Keratinocyte (primary cell): ENCODE results near the gene ZNF184. TPM values are rescaled to one million over a fixed set of nuclear protein-coding genes. Genes with fewer than 3 reads are reported as not detected.
A peak's percentile ranks its signal among the peaks of the same experiment; 100 is the strongest.

Experiments
- DNase-seq: peaks from one replicate; pipeline ENCODE4 v3.0.0-alpha.2; 2011; ENCODE audit warnings: low read depth, missing footprints, low spot score
- FAIRE-seq: peaks from 2 replicates; lab custom pipeline; 2011; peaks lifted over from hg19 to GRCh38; lab: Jason Lieb, UNC
- H2AFZ ChIP-seq: 2 replicates; pipeline ENCODE4 v1.6.0; 2012; ENCODE audit warnings: low read length, control low read depth, inconsistent platforms; ENCODE audit not compliant: control insufficient read depth
- H3K27ac ChIP-seq: 2 replicates; pipeline ENCODE4 v1.5.1; 2011; ENCODE audit warnings: low read length; ENCODE audit not compliant: control insufficient read depth, insufficient read depth
- H3K27me3 ChIP-seq: 3 replicates; pipeline ENCODE4 v1.6.0; 2011; ENCODE audit warnings: low read length; ENCODE audit not compliant: control insufficient read depth, insufficient read depth; ENCODE audit errors: extremely low read depth
- H3K36me3 ChIP-seq, 2 experiments: 2 replicates in 1 of 2; 3 replicates in 1 of 2; pipeline ENCODE4 v1.5.1; 2011; ENCODE audit warnings: low read length in 2 of 2, mild to moderate bottlenecking in 1 of 2; ENCODE audit not compliant: control insufficient read depth in 2 of 2, insufficient read depth in 2 of 2; ENCODE audit errors: extremely low read depth in 1 of 2
- H3K4me1 ChIP-seq: 3 replicates; pipeline ENCODE4 v1.5.1; 2011; ENCODE audit warnings: low read length; ENCODE audit not compliant: control insufficient read depth, insufficient read depth; ENCODE audit errors: extremely low read depth
- H3K4me2 ChIP-seq: 3 replicates; pipeline ENCODE4 v1.6.0; 2011; ENCODE audit warnings: low read depth, low read length; ENCODE audit not compliant: control insufficient read depth, insufficient read depth; ENCODE audit errors: extremely low read depth
- H3K4me3 ChIP-seq, 3 experiments: fragments of 200-600 bp in 1 of 3; sonication (generic) in 1 of 3; 2 replicates in 2 of 3; 3 replicates in 1 of 3; pipeline ENCODE4 v1.5.1; 2011 to 2016; ENCODE audit warnings: low read length in 3 of 3, mild to moderate bottlenecking in 3 of 3, control low read depth in 2 of 3, inconsistent platforms in 1 of 3, low read depth in 1 of 3, mixed read lengths in 1 of 3, mixed run types in 1 of 3, moderate library complexity in 1 of 3; ENCODE audit not compliant: control insufficient read depth in 2 of 3, insufficient read depth in 2 of 3; ENCODE audit errors: extremely low read depth in 1 of 3
- H3K79me2 ChIP-seq: 2 replicates; pipeline ENCODE4 v1.6.0; 2012; ENCODE audit warnings: low read length; ENCODE audit not compliant: control insufficient read depth, insufficient read depth
- H3K9ac ChIP-seq: 3 replicates; pipeline ENCODE4 v1.6.0; 2011; ENCODE audit warnings: low read length; ENCODE audit not compliant: control insufficient read depth, insufficient read depth; ENCODE audit errors: extremely low read depth
- H3K9me1 ChIP-seq: 3 replicates; pipeline ENCODE4 v1.6.0; 2011; ENCODE audit warnings: low read length; ENCODE audit not compliant: control insufficient read depth, insufficient read depth; ENCODE audit errors: extremely low read depth
- H3K9me3 ChIP-seq: 2 replicates; pipeline ENCODE4 v1.5.1; 2012; ENCODE audit warnings: low read depth, low read length; ENCODE audit not compliant: control insufficient read depth
- H4K20me1 ChIP-seq: 3 replicates; pipeline ENCODE4 v1.6.0; 2011; ENCODE audit warnings: low read length; ENCODE audit not compliant: control insufficient read depth, insufficient read depth; ENCODE audit errors: extremely low read depth
- CTCF ChIP-seq, 3 experiments: IDR thresholded peaks in 1 of 3; conservative IDR thresholded peaks in 1 of 3; optimal IDR thresholded peaks in 1 of 3; 2 replicates in 2 of 3; 3 replicates in 1 of 3; pipeline versions ENCODE3 to v1.5.1; 2011; ENCODE audit warnings: low read length in 3 of 3, mild to moderate bottlenecking in 3 of 3, moderate library complexity in 2 of 3, control low read depth in 1 of 3, inconsistent platforms in 1 of 3; ENCODE audit not compliant: insufficient read depth in 2 of 3; ENCODE audit errors: extremely low read depth in 1 of 3
- EZH2 ChIP-seq: IDR thresholded peaks from one replicate; pipeline ENCODE4 v1.6.1; 2012; ENCODE audit warnings: inconsistent platforms, mild to moderate bottlenecking, low read length, moderate library complexity
- dilution Hi-C: fragments of 300-500 bp; cut with MboI; formaldehyde crosslinking; loops from one replicate; pipeline ENCODE4 v1.7.0; 2020; ENCODE audit warnings: low sequenced_read_pairs; ENCODE audit not compliant: extremely low pct_ligation_motif_present
- polyA plus RNA-seq, 5 experiments: library from polyadenylated mRNA; depleted of rRNA in 3 of 5; stranded (reverse) in 3 of 5; stranded (forward) in 1 of 5; unstranded in 1 of 5; fragments of >200 nt; gene quantifications; 1 replicate in 1 of 5; 2 replicates in 3 of 5; 3 replicates in 1 of 5; pipeline versions ENCODE4 v1.2.1 to v1.2.3, GENCODE V29; 2011 to 2012; ENCODE audit warnings: missing spikeins in 2 of 5, low read depth in 1 of 5, low replicate concordance in 1 of 5

Gene ZNF184
- polyA plus RNA-seq, 1 donor (not counting 4 experiments of a cell fraction or from before 2014, with no cell fraction given) = 4.3 TPM

DNA sequence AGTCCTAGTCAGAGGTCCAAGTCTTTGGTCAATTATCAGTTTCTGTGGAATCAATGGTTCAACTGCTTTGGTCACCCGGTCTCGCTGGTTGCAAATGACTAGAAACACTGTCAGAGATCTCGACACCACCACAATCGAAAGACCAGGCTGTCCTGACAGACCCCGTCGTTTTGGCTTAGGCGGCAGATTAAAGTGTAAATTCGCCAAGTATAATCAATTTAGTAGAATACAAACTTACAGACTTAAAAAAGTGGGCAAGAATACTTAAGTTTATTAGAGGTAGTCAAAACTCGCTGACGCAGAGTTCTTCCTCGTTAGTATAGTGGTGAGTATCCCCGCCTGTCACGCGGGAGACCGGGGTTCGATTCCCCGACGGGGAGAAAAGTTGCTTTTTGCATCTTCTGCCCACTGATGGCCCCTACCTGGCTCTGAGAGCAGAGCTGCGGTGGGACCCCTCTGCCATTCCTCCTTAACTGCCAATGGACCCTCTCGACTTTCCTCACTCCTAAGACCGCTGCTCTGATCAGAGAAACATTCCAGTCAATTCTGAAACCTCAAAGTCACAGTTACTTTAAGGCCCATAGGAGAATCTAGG lies 30.6 kb upstream of the ZNF184 start:
- no peaks in the 10 kb centered on the region for H3K27me3 ChIP-seq
- H3K4me3 ChIP-seq = peak overlapping the region; percentile 49 to 74 (median 62)
- H3K9me3 ChIP-seq = no peaks in the 10 kb centered on the region
- no peaks in the 10 kb centered on the region for H3K4me1 ChIP-seq
- DNase-seq = no peak
- H3K9me1 ChIP-seq = no peaks in the 10 kb centered on the region
- peak overlapping the region; percentile 79 for H3K4me2 ChIP-seq
- H3K27ac ChIP-seq = peak overlapping the region; percentile 19
- peak; percentile 23 for FAIRE-seq
- dilution Hi-C loops = no loop called here
- no peaks in the 10 kb centered on the region for H3K79me2 ChIP-seq
- peak overlapping the region; percentile 69 for H3K9ac ChIP-seq
- TF ChIP-seq EZH2 (no peak), CTCF (optimal IDR thresholded peaks at IDR 0.05 in 1 of 3, IDR thresholded peaks at IDR 0.05 in 1 of 3, conservative IDR thresholded peaks at IDR 0.05 in 1 of 3; ENCODE audit: extremely low read depth in 1 of 3, insufficient read depth in 2 of 3, low read length in 3 of 3) (no peak)
- H4K20me1 ChIP-seq = no peaks in the 10 kb centered on the region
- H2AFZ ChIP-seq = no peak overlapping the region
- H3K36me3 ChIP-seq = no peaks in the 10 kb centered on the region

DNA sequence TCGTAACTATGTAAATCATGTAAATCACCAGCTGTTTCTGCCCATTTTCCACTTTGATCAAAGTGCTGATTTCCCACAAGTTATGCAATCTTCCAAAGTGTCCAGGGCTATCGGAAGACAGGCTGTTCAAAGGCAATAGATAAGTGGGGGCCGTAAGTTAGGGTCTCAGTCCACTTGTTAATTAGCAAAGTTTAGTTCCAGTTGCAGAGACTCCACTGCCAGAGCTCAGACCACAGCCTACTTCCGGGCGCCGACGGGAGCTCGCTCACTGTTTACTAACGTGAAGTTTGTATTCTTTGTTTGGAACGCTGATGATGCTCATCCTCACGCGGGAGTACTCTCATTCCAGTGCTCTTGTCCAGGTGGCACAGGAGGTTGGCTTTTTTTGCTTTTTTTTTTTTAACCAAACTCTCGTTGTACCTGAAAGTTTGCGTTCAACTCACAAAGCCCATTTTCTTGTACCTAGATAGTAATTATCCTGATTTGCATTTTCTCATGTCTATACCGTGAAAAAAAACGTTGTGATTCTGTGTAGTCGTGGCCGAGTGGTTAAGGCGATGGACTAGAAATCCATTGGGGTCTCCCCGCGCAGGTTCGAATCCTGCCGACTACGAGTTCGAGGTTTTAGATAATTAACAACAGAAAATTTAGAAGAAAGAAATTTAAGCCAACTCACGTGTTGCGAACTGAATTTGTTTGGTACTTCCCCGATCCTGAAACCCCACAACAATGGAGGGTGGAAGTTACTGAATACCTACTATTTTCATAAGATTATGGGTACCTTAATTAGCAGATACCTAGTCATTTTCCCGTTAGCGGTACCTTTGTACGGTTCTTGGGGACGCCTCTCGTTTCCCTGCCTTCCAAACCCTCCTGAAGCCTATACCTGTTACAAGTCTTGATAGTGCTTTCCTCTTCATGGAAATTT lies 29.9 kb upstream of the ZNF184 start:
- Histone ChIP-seq H3K4me2 (peak overlapping the region; percentile 79), H3K79me2 (no peaks in the 10 kb centered on the region), H2AFZ (peak overlapping the region; percentile 82), H3K27ac (peak overlapping the region; percentile 19), H3K9me3 (no peaks in the 10 kb centered on the region), H3K27me3 (no peaks in the 10 kb centered on the region), H3K4me1 (no peaks in the 10 kb centered on the region), H3K9ac (peak overlapping the region; percentile 69), H3K9me1 (no peaks in the 10 kb centered on the region), H3K4me3 (peak overlapping the region; percentile 49 to 74 (median 62)), H4K20me1 (no peaks in the 10 kb centered on the region), H3K36me3 (no peaks in the 10 kb centered on the region)
- TF ChIP-seq EZH2 (no peak), CTCF (optimal IDR thresholded peaks at IDR 0.05 in 1 of 3, IDR thresholded peaks at IDR 0.05 in 1 of 3, conservative IDR thresholded peaks at IDR 0.05 in 1 of 3; ENCODE audit: extremely low read depth in 1 of 3, insufficient read depth in 2 of 3, low read length in 3 of 3) (no peak)
- no peak for DNase-seq
- FAIRE-seq = peak; percentile 67
- dilution Hi-C loops = no loop called here
